Measurements from ENCODE around the gene MRPS2.

DNA sequence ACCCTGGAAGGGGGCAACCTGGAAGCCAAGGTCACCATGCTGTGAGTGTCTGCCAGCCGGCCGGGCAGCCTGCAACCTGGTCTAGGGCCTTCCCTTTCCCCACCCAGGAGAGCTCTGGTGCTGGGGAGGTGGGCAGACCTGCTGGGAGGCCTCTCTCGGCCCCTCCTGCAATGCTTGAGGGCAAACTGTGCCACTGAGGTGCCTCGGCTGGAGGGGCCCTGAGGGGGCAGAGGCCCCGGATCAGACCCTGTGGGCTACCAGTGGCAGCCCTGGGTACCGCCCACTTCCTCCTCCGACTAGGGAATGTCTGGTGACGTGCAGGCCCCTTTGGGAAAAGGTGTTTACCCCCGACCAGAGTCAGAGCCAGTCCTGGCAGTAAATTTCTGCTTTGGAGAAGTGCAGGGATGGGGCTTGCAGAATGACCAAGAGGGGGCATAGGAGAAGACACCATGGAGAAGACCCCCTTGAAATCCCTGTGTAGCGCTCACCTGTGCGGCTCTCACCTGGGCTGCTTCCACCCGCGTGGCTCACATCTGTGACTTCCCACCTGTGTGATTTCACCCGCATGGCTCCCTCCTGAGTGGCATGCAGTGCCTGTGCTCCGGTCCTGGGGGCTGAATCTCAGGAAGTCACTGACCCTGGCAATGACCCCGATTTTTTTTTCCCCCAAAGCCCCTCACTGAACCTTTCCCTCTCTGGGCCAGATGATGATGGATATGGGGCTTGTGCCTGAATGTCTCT lies 21.8 kb downstream of the MRPS2 start:
- TF ChIP-seq SMARCA5 (IDR thresholded peaks at IDR 0.05) (no peak), ETV6 (IDR thresholded peaks at IDR 0.05; ENCODE audit: borderline replicate concordance in 1 of 2, low read depth in 2 of 2, low read length in 1 of 2) (no peak), ETV6 (CRISPR knock-in tag; IDR thresholded peaks at IDR 0.05; ENCODE audit: borderline replicate concordance) (no peak), BCL6 (CRISPR knock-in tag; IDR thresholded peaks at IDR 0.05) (no peak), FOXA1 (IDR thresholded peaks at IDR 0.05; ENCODE audit: borderline replicate concordance) (no peak), POLR2B (IDR thresholded peaks at IDR 0.05; ENCODE audit: low read depth, partially characterized antibody) (no peak), MTA1 (IDR thresholded peaks at IDR 0.05; ENCODE audit: borderline replicate concordance) (no peak), POLR3G (IDR thresholded peaks at IDR 0.05; ENCODE audit: extremely low read depth, insufficient read length, insufficient replicate concordance) (no peak), MAFG (tag; conservative IDR thresholded peaks at IDR 0.05) (no peak), POLR2AphosphoS5 (IDR thresholded peaks at IDR 0.05; ENCODE audit: control insufficient read depth, insufficient read depth, low read depth, low read length) (no peak), MED1 (CRISPR knock-in tag; IDR thresholded peaks at IDR 0.05; ENCODE audit: borderline replicate concordance) (no peak), PHF20 (IDR thresholded peaks at IDR 0.05; ENCODE audit: partially characterized antibody) (no peak)
- TF ChIP-seq, protein P1, sequence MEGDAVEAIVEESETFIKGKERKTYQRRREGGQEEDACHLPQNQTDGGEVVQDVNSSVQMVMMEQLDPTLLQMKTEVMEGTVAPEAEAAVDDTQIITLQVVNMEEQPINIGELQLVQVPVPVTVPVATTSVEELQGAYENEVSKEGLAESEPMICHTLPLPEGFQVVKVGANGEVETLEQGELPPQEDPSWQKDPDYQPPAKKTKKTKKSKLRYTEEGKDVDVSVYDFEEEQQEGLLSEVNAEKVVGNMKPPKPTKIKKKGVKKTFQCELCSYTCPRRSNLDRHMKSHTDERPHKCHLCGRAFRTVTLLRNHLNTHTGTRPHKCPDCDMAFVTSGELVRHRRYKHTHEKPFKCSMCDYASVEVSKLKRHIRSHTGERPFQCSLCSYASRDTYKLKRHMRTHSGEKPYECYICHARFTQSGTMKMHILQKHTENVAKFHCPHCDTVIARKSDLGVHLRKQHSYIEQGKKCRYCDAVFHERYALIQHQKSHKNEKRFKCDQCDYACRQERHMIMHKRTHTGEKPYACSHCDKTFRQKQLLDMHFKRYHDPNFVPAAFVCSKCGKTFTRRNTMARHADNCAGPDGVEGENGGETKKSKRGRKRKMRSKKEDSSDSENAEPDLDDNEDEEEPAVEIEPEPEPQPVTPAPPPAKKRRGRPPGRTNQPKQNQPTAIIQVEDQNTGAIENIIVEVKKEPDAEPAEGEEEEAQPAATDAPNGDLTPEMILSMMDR (IDR thresholded peaks at IDR 0.05 in 2 of 3, conservative IDR thresholded peaks at IDR 0.05 in 1 of 3; ENCODE audit: insufficient read depth in 2 of 3, low read depth in 1 of 3, low read length in 3 of 3) = no peak
- TF ChIP-seq, protein P2, sequence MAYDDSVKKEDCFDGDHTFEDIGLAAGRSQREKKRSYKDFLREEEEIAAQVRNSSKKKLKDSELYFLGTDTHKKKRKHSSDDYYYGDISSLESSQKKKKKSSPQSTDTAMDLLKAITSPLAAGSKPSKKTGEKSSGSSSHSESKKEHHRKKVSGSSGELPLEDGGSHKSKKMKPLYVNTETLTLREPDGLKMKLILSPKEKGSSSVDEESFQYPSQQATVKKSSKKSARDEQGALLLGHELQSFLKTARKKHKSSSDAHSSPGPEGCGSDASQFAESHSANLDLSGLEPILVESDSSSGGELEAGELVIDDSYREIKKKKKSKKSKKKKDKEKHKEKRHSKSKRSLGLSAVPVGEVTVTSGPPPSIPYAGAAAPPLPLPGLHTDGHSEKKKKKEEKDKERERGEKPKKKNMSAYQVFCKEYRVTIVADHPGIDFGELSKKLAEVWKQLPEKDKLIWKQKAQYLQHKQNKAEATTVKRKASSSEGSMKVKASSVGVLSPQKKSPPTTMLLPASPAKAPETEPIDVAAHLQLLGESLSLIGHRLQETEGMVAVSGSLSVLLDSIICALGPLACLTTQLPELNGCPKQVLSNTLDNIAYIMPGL (CRISPR knock-in tag; IDR thresholded peaks at IDR 0.05) = no peak
- TF ChIP-seq, protein P3, sequence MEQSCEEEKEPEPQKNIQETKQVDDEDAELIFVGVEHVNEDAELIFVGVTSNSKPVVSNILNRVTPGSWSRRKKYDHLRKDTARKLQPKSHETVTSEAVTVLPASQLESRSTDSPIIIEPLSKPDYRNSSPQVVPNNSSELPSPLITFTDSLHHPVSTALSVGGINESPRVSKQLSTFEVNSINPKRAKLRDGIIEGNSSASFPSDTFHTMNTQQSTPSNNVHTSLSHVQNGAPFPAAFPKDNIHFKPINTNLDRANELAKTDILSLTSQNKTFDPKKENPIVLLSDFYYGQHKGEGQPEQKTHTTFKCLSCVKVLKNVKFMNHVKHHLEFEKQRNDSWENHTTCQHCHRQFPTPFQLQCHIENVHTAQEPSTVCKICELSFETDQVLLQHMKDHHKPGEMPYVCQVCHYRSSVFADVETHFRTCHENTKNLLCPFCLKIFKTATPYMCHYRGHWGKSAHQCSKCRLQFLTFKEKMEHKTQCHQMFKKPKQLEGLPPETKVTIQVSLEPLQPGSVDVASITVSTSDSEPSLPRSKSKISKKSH (CRISPR knock-in tag; IDR thresholded peaks at IDR 0.05) = no peak
